HG03175 (cell line): ENCODE results near the gene SPON1.

Experiments used
- ATAC-seq: cut with Tn5 transposase; IDR thresholded peaks from one replicate; pipeline ENCODE4 v1.9.1; 2021; ENCODE audit warnings: mild to moderate bottlenecking, moderate library complexity; ENCODE audit not compliant: unreplicated experiment

Gene SPON1

GRCh38 chr11:13942971-13943381 is 19.5 kb upstream of the SPON1 start:
- ATAC-seq = no peak

GRCh38 chr11:13944016-13944415 is 18.5 kb upstream of the SPON1 start:
- ATAC-seq = no peak

GRCh38 chr11:13944911-13945425 is 17.6 kb upstream of the SPON1 start:
- no peak for ATAC-seq

- ATAC-seq = no peak
Measured at GRCh38 chr11:13947379-13947778, 15.1 kb upstream of the SPON1 start.

GRCh38 chr11:13949876-13950275 is 12.6 kb upstream of the SPON1 start:
- no peak for ATAC-seq

GRCh38 chr11:13952221-13952620 is 10.3 kb upstream of the SPON1 start:
- no peak for ATAC-seq

GRCh38 chr11:13952668-13953067 is 9.9 kb upstream of the SPON1 start:
- no peak for ATAC-seq

GRCh38 chr11:13954591-13954990 is 7.9 kb upstream of the SPON1 start:
- ATAC-seq = no peak

- peak; percentile 58 for ATAC-seq
Measured at GRCh38 chr11:13955971-13956421, 6.5 kb upstream of the SPON1 start.

- no peak for ATAC-seq
Measured at GRCh38 chr11:13956988-13957387, 5.5 kb upstream of the SPON1 start.

- ATAC-seq = no peak
Measured at GRCh38 chr11:13958641-13959400, 3.7 kb upstream of the SPON1 start.

- no peak for ATAC-seq
Measured at GRCh38 chr11:13962198-13962561, 343 bp upstream of the SPON1 start.

- no peak for ATAC-seq
Measured at GRCh38 chr11:13963169-13963948, 836 bp downstream of the SPON1 start.

- no peak for ATAC-seq
Measured at GRCh38 chr11:13963949-13964770, 1.6 kb downstream of the SPON1 start.

GRCh38 chr11:13964771-13965074 is 2.2 kb downstream of the SPON1 start:
- ATAC-seq = no peak

- ATAC-seq = no peak
Measured at GRCh38 chr11:13965337-13965736, 2.8 kb downstream of the SPON1 start.

GRCh38 chr11:13966013-13966412 is 3.5 kb downstream of the SPON1 start:
- ATAC-seq = no peak

GRCh38 chr11:13966486-13966885 is 4.0 kb downstream of the SPON1 start:
- ATAC-seq = no peak

GRCh38 chr11:13970986-13971385 is 8.5 kb downstream of the SPON1 start:
- ATAC-seq = no peak

- ATAC-seq = no peak
Measured at GRCh38 chr11:13972043-13972910, 9.8 kb downstream of the SPON1 start.
